Activated CD4-positive, alpha-beta T cell treated with anti-CD3 and anti-CD28 coated beads, Interleukin-2, amount 50 U/mL, for 48 hours (primary cell): Measurements from ENCODE around the gene RAD21L1.
"Not testable (repeated sequence)": the region's sequence is repeated elsewhere in the genome, so short reads cannot be mapped to it uniquely, and the experiment has no call there.

Experiments used
- DNase-seq, 2 experiments: peaks; one replicate each; pipeline ENCODE4 v3.0.0-alpha.2; 2020

The RAD21L1 gene

DNA sequence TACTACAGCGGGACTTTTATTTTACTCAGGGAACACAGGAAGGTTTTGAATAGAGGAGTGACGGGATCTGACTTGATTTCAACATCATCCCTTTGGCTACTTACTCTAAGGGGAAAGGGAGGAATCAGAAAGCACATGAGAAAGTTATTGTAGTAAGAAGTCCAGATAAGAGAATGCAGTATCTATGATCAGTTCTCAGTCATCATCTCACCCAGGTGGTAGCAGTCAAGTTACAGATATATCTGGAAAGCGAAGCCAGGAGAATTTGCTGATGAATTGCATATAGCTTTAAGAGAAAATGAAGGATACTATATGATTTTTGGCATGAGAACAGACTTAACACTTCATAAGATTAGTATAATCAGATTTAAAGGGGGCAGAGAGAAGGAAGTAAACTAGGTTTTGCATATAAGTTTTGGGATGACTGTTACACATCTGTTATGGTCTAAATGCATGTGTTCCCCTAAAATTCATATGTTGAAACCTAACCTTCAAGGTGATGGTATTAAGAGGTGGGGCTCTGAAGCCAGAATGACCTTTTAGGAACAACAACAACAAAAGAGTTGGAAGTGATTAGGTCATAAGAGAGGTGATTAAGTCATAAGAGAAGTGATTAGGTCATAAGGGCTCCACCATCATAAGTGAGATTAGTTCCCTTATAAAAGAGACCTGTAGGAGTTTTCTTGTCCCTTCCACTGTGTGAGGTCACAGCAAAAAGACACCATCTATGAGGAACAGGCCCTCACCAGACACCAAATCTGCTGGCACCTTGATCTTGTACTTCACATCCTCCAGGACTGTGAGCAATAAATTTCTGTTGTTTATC is 6.7 kb downstream of the RAD21L1 start:
- no peak for DNase-seq

DNA sequence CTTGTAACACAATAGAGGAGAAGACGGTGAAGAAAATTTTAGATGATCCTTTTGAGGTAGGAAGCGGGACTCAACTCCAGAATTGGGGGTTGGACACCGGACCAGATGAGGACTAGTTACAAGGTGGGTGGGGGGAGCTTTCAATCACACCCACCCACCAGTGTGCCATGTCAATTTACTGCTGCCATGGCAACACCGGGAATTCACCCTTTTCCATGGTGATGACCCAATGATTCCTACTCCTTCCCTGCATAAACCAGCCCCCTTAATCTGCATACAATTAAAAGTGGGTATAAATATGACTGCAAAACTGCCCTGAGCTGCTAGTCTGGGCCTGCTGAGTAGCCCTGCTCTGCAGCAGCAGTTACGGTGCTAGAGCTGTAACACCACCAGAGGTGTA is 14.7 kb downstream of the RAD21L1 start:
- DNase-seq: no peak

DNA sequence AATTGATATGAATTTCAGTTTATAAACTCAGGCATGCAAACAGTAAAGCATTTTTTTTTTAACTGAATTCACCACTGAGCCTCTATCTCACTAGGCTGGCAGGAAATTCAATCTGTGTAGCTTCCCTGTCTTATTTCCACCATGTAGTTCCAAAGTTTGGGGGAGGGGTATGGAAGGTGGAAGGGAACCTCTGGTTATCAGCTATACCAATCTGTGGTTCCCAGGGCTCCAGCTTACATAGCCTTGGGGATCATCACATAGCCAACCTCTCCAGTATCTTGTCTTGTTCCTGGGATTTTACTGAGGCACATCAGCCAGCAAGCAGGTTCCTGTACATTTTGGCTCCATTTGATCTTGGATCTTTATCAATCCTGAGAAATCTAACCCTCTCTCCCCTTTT is 15.6 kb downstream of the RAD21L1 start:
- DNase-seq: no peak

DNA sequence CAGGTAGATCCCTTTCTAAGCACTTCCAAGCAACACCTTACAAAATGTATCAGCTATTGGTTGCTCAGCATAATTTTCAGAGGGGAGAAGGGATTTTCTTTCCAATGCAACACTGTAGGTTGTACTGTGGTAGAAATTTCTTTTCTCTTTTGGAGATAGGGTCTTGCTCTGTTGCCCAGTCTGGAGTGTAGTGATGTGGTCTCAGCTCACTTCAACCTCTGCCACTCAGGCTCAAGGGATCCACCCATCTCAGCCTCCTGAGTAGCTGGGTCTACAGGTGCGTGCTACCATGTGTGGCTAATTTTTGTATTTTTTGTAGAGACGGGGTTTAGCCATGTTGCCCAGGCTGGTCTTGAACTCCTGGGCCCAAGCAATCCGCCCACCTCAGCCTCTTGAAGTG is 16.3 kb downstream of the RAD21L1 start:
- no peak for DNase-seq

DNA sequence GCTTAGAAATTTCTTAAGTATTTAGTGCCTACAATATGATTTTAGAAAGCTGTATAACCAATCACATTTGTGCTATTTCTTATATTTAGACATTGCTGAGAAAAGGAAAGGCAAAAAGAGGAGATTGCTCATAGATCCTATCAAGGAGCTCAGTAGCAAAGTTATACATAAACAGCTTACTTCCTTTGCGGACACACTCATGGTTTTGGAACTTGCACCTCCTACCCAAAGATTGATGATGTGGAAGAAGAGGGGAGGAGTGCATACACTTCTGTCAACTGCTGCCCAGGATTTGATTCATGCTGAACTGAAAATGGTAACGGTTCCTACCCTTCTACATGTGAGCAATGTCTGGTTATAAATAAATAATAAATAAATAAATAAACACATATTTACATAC is 16.7 kb downstream of the RAD21L1 start:
- no peak for DNase-seq

DNA sequence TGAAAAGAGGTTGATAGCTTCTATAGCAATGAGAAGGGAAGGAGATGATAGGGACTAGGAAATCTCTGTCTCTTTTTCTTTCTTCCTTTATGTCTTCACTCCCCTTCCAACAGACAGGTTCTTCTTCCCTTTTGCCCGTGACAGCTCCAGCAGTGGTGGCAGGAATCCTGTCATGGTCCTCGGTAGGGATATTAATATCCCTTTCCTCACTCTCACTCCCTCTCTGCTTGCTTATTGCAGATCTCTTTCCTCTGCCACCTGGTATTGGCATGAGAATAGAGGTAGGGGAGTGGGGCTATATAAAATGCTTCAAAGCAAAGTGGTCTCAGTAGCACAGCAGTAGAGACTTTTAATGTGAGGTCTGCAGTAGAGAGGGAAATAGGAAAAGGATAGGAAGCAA is 19.7 kb downstream of the RAD21L1 start:
- no peak for DNase-seq

DNA sequence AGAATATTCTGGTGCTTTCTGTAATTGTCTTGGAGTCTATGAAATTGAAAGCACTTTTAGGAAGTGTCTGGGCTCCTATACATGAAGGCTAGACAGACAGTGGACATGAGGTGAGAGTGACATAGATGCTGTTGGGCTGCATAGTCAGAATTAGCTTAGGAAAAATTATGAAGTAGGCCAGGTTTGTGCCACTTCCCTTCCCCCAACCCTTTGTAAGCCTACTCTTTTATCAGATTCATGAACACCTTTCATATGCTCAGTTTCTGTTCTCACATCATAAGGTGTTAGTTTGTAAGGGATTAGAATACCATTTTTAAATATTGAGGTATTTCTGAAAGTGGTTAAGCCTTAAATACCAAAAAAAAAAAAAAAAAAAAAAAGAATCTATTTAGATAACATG is 21.8 kb downstream of the RAD21L1 start:
- no peak for DNase-seq

DNA sequence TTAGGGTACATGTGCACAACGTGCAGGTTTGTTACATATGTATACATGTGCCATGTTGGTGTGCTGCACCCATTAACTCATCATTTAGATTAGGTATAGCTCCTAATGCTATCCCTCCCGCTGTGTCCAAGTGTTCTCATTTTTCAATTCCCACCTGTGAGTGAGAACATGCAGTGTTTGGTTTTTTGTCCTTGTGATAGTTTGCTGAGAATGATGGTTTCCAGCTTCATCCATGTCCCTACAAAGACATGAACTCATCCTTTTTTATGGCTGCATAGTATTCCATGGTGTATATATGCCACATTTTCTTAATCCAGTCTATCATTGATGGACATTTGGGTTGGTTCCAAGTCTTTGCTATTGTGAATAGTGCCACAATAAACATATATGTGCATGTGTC is 24.4 kb downstream of the RAD21L1 start:
- not testable (repeated sequence) for DNase-seq

DNA sequence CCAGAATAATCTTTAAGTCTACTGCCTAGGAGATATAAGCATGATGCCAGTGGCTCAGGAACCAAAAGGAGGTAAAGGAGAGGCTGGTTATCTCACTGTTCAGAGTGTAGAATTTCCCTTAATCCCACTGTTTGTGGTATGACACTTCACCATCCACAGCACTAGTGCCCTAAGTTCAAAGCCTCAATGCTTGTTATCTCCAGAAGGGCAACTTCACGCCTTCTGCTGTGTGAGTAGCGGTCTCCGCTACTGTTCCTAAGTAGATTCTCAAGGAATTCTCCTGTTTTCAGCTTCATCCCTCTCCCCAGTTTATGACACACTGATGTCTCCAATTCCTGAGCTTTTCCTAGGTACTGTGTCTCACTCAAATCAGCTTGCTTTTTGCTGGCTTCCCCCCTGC is 26.6 kb downstream of the RAD21L1 start:
- DNase-seq: no peak

DNA sequence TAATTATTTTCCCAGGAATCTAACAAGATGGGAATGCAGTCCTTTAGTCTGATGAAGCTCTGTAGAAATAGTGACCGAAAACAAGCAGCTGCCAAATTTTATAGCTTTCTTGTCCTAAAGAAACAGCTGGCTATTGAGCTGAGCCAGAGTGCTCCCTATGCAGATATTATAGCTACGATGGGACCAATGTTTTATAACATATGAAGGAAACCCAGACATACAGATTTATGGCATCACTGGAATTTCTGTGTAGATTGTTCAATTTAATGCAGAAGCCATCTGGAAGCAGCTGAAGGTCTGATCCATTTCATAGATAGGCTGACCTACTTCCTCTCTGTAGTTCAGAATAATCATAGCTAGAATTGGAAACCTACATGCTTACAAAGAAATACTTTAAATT is 28.4 kb downstream of the RAD21L1 start:
- no peak for DNase-seq

DNA sequence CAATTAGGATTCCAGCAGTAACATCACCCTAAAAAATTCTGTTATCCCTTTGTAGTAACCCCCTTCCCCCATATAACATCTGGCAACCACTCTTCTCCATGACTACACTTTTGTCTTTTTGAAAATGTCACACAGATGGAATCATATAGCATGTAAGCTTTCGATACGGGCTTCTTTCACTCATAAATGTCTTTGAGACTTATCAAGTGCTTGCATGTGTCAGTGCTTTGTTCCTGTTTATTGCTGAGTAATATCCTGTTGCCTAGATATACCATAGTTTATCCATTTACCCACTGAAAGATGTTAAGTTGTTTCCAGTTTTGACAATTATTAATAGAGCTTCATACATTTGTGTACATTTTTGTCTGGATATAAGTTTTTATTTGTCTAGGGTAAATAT is 29.8 kb downstream of the RAD21L1 start:
- DNase-seq: no peak

DNA sequence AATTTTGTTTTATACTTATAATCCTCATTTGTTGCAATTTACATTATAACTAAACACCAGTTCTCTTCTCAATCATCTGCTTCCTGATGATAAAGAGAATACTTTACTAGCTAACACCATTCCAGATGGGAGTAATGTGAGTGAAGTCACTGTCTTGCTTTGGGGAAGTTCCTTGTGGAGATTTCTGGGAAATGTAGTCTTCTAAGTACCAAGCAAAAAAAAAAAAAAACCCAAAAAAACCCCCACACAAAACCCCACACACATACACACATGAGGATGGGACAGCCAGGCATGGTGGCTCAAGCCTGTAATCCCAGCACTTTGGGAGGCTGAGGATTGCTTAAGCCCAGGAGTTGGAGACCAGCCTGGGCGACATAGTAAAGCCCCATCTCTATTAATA is 38.0 kb downstream of the RAD21L1 start:
- no peak for DNase-seq

DNA sequence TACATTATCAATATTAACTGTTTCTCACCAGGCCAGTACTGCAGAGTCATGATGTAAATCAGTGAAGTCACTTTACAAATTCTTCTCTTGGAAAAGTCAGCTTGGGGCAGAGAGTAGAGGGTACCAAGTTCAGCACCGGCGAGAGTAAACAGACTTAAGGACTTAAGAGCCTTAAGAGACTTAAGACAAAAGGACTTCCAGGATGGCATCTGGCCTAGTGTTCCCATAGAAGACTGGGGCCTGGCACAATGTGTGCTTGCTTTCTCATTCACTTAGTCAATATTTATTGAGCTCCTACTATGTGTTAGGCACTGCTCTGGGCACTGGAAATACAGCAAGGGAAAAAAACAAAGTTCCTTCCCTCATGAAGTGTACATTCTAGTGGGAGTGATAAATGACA is 38.9 kb downstream of the RAD21L1 start:
- DNase-seq: no peak

DNA sequence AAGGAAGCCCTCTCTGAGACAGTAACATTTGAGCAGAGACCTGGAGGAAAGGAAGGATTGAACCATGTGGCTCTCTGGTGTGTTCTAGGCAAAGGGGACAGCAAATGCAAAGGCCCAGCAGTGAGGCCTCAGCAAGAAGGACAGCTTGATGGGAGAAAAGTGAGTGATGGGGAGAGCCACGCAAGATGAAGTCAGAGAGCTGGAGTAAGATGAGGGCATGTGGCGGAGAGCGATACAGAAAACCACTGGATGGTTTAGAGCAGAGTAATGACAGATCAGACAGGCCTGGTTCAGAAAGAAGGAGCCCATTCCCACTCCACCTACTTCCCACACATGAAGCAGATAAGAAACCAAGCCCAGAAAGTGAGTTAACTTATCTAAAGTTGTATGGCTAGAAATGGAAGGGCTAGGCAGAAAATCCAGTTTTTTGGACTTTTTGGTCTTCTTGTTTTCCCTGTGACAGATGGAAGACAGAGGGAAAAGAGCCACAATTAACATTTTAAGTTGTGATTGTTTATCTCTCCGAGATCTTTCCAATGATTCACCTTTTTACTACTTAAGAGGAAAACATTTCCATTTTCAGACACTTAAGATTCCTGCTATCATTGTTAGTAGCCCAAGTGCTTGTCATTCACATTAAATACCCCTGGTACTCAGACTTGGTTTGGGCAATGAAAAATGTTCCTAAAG is 39.5 kb downstream of the RAD21L1 start:
- no peak for DNase-seq

DNA sequence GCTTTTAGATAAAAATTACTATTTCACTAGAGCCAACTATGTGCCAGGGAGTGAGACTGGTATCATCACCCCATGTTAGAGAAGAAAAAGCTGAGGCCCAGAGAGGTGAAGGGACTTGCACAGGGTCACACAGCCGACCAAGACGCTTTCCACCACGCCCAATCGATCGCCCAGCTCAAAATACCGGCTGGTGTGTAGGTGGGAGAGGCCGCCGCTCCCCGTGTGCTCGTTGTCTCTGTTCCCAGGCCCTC is 40.0 kb downstream of the RAD21L1 start:
- DNase-seq: no peak

DNA sequence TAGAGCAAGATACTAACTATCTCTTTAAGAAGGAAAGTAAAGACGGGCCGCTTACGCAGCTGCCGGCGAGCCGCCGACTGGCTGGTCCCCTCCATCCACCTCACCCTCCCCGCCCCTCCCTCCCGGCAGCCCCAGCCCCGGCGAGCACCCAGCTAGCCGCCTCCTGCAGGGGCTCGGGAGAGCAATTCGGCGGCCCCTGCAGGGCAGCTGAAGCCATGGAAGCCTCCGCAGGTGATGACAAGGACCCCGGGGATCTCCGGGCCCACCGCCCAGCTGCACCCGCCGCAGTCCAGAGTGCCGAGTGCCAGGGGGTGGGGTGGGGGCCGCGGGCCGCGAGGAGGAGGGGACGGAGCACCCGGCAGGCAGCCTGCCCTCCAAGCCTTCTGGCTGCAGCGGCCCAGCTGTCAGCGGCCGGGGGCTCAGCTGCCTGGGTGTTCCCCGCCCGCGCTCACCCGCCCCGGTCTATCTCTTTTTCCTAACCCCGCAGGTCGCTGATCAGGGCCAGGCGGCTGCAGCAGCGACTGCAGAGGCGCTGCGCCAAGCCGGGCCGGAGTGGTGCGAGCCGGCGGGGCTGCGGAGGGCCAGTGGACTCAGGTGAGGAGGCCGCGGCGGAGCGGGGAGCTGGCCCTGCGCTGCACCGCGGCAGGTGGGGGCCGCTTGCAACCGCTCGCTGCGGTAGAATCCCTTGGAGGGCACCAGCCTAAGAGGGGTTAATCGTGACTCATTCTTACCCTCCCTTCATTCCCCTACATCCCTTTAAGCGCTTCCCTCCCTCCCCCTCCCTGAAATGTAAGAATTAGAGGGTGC is 40.5 kb downstream of the RAD21L1 start, which contains the start of gene SNPH:
TSS of gene SNPH (plus strand) at position 128 of the 807 bp plus-strand sequence. CDS start 29,946 bp downstream, outside the sequence.
- peak; percentile 70 to 78 for DNase-seq

DNA sequence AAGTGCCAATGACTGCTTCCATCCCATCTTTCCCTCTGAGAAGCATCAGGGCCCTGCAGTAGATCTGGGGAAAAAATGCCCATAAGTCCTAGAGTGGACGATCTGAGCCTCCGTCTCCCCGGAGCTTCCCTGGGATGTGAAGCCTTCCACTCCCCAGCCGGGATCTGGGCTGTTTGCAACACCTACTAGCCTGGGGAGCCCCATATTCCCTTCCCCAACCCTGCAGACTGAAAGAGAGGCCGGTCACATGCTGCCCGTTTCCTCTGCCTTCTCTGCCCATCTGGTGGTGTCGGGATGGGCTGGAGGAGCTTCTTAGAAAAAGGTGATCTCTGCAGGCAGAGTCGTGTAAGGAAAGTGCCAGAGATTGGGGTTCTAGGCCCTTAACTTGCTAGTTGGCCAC is 41.3 kb downstream of the RAD21L1 start:
- no peak for DNase-seq

DNA sequence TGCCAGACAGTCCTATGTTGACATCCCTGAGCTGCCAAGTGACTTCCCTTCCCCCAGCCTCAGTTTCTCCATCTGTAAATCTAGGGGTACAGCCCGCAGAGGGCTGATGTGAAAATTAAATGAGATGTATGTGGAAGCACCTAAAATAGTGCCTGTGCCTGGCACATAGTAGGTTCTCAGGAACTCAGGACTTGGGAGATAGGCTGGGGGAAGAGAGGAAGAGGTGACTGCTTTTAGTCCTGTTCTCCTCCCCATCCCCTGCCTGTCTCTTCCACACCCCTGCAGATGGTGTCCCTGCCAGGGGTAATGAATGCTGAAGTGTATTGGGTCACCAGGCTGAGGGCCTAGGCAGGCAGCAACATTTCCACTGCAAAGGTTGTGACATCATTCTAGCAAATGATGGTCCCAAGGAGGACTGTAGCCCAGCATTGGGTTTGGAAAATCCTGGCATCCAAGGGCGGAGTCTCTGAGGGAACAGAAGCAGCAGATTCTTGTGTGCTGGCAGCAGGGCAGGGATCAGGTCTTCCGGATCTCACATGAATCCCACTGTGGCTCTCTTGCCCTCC is 42.0 kb downstream of the RAD21L1 start:
- no peak for DNase-seq

DNA sequence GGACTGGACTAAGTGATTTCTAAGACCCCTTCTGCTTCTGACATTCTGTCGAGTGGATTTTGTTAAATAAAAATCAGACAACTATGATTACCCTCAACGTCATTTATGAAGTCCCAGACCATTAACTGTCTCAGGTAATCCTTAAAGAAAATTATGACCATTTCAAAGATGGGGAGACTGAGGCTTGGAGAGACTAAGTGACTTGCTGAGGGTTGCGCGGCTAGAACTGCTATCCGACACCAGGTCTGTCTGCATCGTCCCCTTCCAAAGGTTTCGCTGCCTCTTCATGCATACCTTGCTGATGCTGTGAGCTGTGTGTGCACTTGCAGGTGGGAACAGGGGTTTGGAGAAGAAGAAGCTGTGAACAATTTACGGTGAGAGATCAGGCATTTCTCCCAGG is 43.4 kb downstream of the RAD21L1 start:
- DNase-seq: no peak

DNA sequence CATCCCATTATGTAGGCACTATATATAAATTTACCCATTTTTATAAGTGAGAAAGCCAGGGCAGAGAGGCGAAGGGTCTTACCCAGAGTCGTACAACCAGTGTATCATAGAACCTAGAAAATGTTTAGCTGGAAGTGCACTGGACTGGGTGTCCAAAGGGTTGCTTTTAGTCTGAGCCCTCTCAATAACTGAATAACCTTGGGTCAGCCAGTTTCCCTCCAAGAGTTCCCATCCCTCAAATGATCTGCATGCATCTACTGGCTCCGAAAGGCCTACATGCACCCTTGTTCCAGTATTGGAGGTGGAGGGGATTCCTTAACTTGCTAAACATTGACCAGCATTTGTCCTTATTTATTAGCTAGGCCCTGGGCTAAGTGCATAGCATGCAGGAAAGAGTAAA is 44.0 kb downstream of the RAD21L1 start:
- DNase-seq: no peak

DNA sequence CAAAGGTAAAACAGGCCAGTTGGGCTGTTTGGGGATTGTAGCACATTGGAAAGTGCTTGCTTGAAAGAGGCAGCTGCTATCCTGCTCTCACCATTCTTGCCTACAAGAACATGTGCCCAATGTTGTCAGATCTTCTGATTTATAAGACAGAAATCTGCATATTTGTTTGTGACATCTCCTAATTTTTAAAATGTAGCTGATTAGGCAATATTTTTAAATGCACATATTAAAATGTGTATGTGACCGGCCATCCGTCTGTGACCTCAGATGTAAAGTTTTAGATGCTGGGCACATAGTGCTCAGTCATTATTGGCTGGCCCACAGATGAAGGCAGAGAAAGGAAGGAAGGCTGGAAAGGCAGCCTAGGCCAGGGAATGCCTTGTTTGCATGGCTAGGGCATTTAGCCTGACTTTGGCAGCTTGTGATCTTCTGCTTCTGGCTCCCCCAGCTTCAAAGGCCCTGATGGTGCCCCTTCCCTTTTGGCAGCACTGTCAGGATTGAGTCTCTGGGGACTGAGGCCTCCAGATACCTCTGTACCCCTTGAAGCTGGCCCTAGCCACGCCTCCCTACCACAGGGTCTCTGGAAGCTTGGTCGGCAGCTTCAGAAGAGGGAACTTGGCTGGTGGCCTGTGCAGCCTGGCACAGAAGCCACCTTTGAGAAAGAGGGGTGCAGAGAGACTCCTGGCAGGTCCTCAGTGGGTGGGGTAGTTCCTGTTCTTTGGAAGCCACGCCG is 46.7 kb downstream of the RAD21L1 start:
- DNase-seq: no peak

DNA sequence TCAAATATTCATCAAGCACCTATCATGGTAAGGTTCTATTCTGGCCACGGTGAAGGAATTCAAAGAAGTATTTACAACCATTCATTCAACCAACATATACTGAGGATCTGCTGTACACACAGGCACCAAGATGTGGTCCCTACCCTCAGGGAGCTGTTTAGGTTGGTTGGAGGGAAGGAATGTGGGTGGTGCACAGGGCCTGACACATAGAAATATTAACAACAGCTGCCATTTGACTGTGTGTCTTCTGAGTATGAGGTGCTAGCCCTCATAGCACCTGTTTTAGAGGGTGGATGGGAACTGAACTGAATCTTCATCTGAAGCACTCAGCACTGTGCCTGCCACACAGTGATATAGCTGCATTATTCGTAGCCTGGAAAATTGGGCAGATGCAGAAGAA is 47.5 kb downstream of the RAD21L1 start:
- DNase-seq: no peak
